Kidney (tissue), 14 donors: Measurements from ENCODE around the gene ATP5MC2. TPM values are rescaled to one million over a fixed set of nuclear protein-coding genes. Genes with fewer than 3 reads are reported as not detected.
"Not testable (repeated sequence)": the region's sequence is repeated elsewhere in the genome, so short reads cannot be mapped to it uniquely, and the experiment has no call there.

Source experiments
- DNase-seq, 5 donors: peaks; one replicate each; pipeline ENCODE4 v3.0.0-alpha.2; 2013 to 2020
- FAIRE-seq: peaks from 2 replicates; lab custom pipeline; 2012; peaks lifted over from hg19 to GRCh38; lab: Jason Lieb, UNC
- H3K27ac ChIP-seq, 2 donors: one replicate each; pipeline ENCODE4 v1.7.0; 2013; ENCODE audit warnings: low read depth in 2 of 2, low read length in 2 of 2, inconsistent platforms in 1 of 2
- H3K27me3 ChIP-seq: one replicate; pipeline ENCODE4 v1.7.1; 2013; ENCODE audit warnings: low read length, inconsistent platforms; ENCODE audit not compliant: control insufficient read depth, insufficient read depth
- H3K36me3 ChIP-seq, 3 donors: one replicate each; pipeline versions ENCODE4 v1.7.0 to v1.7.1; 2013; ENCODE audit warnings: low read length in 3 of 3, control low read depth in 1 of 3, inconsistent platforms in 1 of 3; ENCODE audit not compliant: insufficient read depth in 3 of 3, control insufficient read depth in 2 of 3
- H3K4me1 ChIP-seq, 3 donors: one replicate each; pipeline versions ENCODE4 v1.7.0 to v1.7.1; 2013; ENCODE audit warnings: low read length in 3 of 3, inconsistent platforms in 1 of 3, low read depth in 1 of 3; ENCODE audit not compliant: control insufficient read depth in 2 of 3, insufficient read depth in 2 of 3
- H3K4me3 ChIP-seq, 3 donors: one replicate each; pipeline versions ENCODE4 v1.7.0 to v1.8.1; 2013; ENCODE audit warnings: low read length in 3 of 3, control low read depth in 1 of 3, inconsistent platforms in 1 of 3
- H3K9ac ChIP-seq, 3 donors: one replicate each; pipeline versions ENCODE4 v1.7.0 to v1.7.1; 2013; ENCODE audit warnings: low read length in 3 of 3, control low read depth in 1 of 3, inconsistent platforms in 1 of 3
- H3K9me3 ChIP-seq, 3 donors: one replicate each; pipeline versions ENCODE4 v1.7.0 to v1.7.1; 2013; ENCODE audit warnings: low read length in 3 of 3, control low read depth in 1 of 3, inconsistent platforms in 1 of 3; ENCODE audit not compliant: control insufficient read depth in 2 of 3, insufficient read depth in 1 of 3
- CTCF ChIP-seq: IDR thresholded peaks from 3 replicates; pipeline ENCODE4 v1.5.1; 2012; ENCODE audit warnings: mild to moderate bottlenecking, moderate library complexity, borderline replicate concordance; ENCODE audit not compliant: insufficient read depth; ENCODE audit errors: extremely low read depth
- intact Hi-C: fragments of 100-400 bp; cut with DNase I; formaldehyde crosslinking; loops from one replicate; pipeline ENCODE4 v1.11.1; 2022
- polyA plus RNA-seq: library from polyadenylated mRNA; stranded (reverse); fragments of 350-450 nt; fragmentation: Illumina TruSeq; extraction: RNeasy Lipid Tissue Mini Kit (QIAGEN cat#74804); gene quantifications from one replicate; pipeline ENCODE4 v1.2.3, GENCODE V29; 2014; ENCODE audit warnings: low read depth, low replicate concordance; ENCODE audit not compliant: insufficient read depth
- total RNA-seq: library from RNA; stranded (reverse); fragmentation: NEBNext Ultra II Directional; extraction: Animal tissue kit (Norgen Biotek cat#: 25700); gene quantifications from one replicate; pipeline ENCODE4 v1.2.1, GENCODE V29; 2021
- donor health status: control.
- donor health status: control.
- donor health status: control.
- donor health status: control.
- donor health status: control.
- donor health status: DM: yes; HTN: yes; CAD: no.
- donor health status: Normal renal cell carcinoma (clear cell type).

ATP5MC2 gene
- total and polyA plus RNA-seq, 2 donors from 2014 or later: 271 to 939 TPM

GRCh38 chr12:53653595-53653994 lies 22.3 kb downstream of the ATP5MC2 start:
- no peak for FAIRE-seq
- H3K4me3 ChIP-seq: no peak overlapping the region
- H3K4me1 ChIP-seq: peaks cover 0 to 4% (median 4%) of the 10 kb centered on the region in 3 donors
- no peak overlapping the region for H3K9ac ChIP-seq
- no peak overlapping the region for H3K27ac ChIP-seq
- intact Hi-C loops: no loop called here
- no peaks in the 10 kb centered on the region for H3K9me3 ChIP-seq
- H3K36me3 ChIP-seq: no peaks in the 10 kb centered on the region
- TF ChIP-seq CTCF: no peak
- no peaks in the 10 kb centered on the region for H3K27me3 ChIP-seq
- no peak for DNase-seq

- no peaks in the 10 kb centered on the region for H3K4me1 ChIP-seq
- no peaks in the 10 kb centered on the region for H3K27me3 ChIP-seq
- TF ChIP-seq CTCF: no peak
- DNase-seq (no peak), FAIRE-seq (no peak)
- no peaks in the 10 kb centered on the region for H3K36me3 ChIP-seq
- H3K9ac ChIP-seq: no peak overlapping the region
- no peak overlapping the region for H3K27ac ChIP-seq
- no peak overlapping the region for H3K4me3 ChIP-seq
- no peaks in the 10 kb centered on the region for H3K9me3 ChIP-seq
- intact Hi-C loops: no loop called here
Measured at GRCh38 chr12:53652366-53652765, 23.5 kb downstream of the ATP5MC2 start.

GRCh38 chr12:53651737-53652136 lies 24.1 kb downstream of the ATP5MC2 start:
- no peak for DNase-seq
- TF ChIP-seq CTCF: no peak
- FAIRE-seq: no peak
- no peak overlapping the region for H3K9ac ChIP-seq
- no peaks in the 10 kb centered on the region for H3K4me1 ChIP-seq
- H3K36me3 ChIP-seq: no peaks in the 10 kb centered on the region
- H3K27ac ChIP-seq: no peak overlapping the region
- H3K4me3 ChIP-seq: no peak overlapping the region
- no peaks in the 10 kb centered on the region for H3K27me3 ChIP-seq
- intact Hi-C loops: no loop called here
- no peaks in the 10 kb centered on the region for H3K9me3 ChIP-seq

GRCh38 chr12:53646300-53646699 lies 29.6 kb downstream of the ATP5MC2 start:
- H3K36me3 ChIP-seq, H3K9me3 ChIP-seq, H3K4me1 ChIP-seq, H3K4me3 ChIP-seq, FAIRE-seq, H3K27ac ChIP-seq, intact Hi-C loops, H3K27me3 ChIP-seq, DNase-seq, H3K9ac ChIP-seq: not testable (repeated sequence)
